Uterus (tissue), 4 donors: ENCODE data around the gene AQP3. TPM values are rescaled to one million over a fixed set of nuclear protein-coding genes. Genes with fewer than 3 reads are reported as not detected.

Source experiments
- DNase-seq, 2 donors: peaks; one replicate each; pipeline ENCODE4 v3.0.0-alpha.2; 2019 to 2020
- H3K27ac ChIP-seq, 2 donors: fragments of 200-600 bp; sonication (generic); 1 replicate in 1 of 2; 2 replicates in 1 of 2; pipeline ENCODE4 v1.5.1; 2016 to 2018
- H3K27me3 ChIP-seq, 2 donors: fragments of 200-600 bp; sonication (generic); one replicate each; pipeline ENCODE4 v1.5.1; 2018 to 2019; ENCODE audit warnings: control low read depth in 1 of 2
- H3K36me3 ChIP-seq, 2 donors: fragments of 200-600 bp; sonication (generic); one replicate each; pipeline ENCODE4 v1.5.1; 2019; ENCODE audit warnings: control low read depth in 1 of 2
- H3K4me1 ChIP-seq, 2 donors: fragments of 200-600 bp; sonication (generic); one replicate each; pipeline ENCODE4 v1.5.1; 2018 to 2019; ENCODE audit warnings: control low read depth in 1 of 2
- H3K4me3 ChIP-seq, 2 donors: fragments of 200-600 bp; sonication (generic); 1 replicate in 1 of 2; 2 replicates in 1 of 2; pipeline ENCODE4 v1.5.1; 2018 to 2019; ENCODE audit warnings: mild to moderate bottlenecking in 1 of 2
- H3K9me3 ChIP-seq, 2 donors: fragments of 200-600 bp; sonication (generic); one replicate each; pipeline ENCODE4 v1.5.1; 2019; ENCODE audit warnings: control low read depth in 1 of 2
- POLR2A ChIP-seq, 2 donors: fragments of 450-650 bp; IDR thresholded peaks; one replicate each; pipeline ENCODE4 v1.6.1; 2016; ENCODE audit warnings: antibody characterized with exemption in 2 of 2, mild to moderate bottlenecking in 1 of 2, moderate library complexity in 1 of 2
- intact Hi-C: fragments of 100-400 bp; cut with DNase I; formaldehyde crosslinking; loops from one replicate; pipeline ENCODE4 v1.15.1; 2023; ENCODE audit warnings: low total_unique reads
- total RNA-seq, 4 donors: library from RNA; depleted of rRNA in 3 of 4; stranded (reverse); fragments of >200 nt in 3 of 4; gene quantifications; one replicate each; pipeline versions ENCODE4 v1.1.0 to v1.2.4, GENCODE V29; 2014 to 2023
- TF ChIP-seq, protein P1 (sequence below), 4 experiments: fragments of 200-600 bp in 2 of 4; fragments of 450-650 bp in 2 of 4; sonication (generic) in 2 of 4; IDR thresholded peaks; one replicate each; pipeline ENCODE4 v1.5.1; 2016 to 2019; ENCODE audit warnings: antibody characterized with exemption in 4 of 4, mild to moderate bottlenecking in 2 of 4, moderate library complexity in 1 of 4
- donor health status: DM: yes; HTN: yes; CAD: no.

AQP3 gene
- total RNA-seq, 4 donors from 2014 or later = 2.8 to 14.4 (median 5.8) TPM; not detected in 1

- intact Hi-C loops = no loop called here
- Histone ChIP-seq H3K27me3 (no peaks in the 10 kb centered on the region), H3K9me3 (no peaks in the 10 kb centered on the region), H3K36me3 (no peaks in the 10 kb centered on the region), H3K4me1 (no peaks in the 10 kb centered on the region), H3K27ac (no peak overlapping the region), H3K4me3 (no peak overlapping the region)
- DNase-seq = no peak
- TF ChIP-seq, protein P1, sequence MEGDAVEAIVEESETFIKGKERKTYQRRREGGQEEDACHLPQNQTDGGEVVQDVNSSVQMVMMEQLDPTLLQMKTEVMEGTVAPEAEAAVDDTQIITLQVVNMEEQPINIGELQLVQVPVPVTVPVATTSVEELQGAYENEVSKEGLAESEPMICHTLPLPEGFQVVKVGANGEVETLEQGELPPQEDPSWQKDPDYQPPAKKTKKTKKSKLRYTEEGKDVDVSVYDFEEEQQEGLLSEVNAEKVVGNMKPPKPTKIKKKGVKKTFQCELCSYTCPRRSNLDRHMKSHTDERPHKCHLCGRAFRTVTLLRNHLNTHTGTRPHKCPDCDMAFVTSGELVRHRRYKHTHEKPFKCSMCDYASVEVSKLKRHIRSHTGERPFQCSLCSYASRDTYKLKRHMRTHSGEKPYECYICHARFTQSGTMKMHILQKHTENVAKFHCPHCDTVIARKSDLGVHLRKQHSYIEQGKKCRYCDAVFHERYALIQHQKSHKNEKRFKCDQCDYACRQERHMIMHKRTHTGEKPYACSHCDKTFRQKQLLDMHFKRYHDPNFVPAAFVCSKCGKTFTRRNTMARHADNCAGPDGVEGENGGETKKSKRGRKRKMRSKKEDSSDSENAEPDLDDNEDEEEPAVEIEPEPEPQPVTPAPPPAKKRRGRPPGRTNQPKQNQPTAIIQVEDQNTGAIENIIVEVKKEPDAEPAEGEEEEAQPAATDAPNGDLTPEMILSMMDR (IDR thresholded peaks at IDR 0.05) = no peak
- no peak for TF ChIP-seq POLR2A (IDR thresholded peaks at IDR 0.05)
Observed at GRCh38 chr9:33463151-33463550, 15.8 kb upstream of the AQP3 start.

- Histone ChIP-seq H3K36me3 (no peaks in the 10 kb centered on the region), H3K4me3 (no peak overlapping the region), H3K9me3 (no peaks in the 10 kb centered on the region), H3K27ac (no peak overlapping the region), H3K27me3 (no peaks in the 10 kb centered on the region), H3K4me1 (no peaks in the 10 kb centered on the region)
- no peak for DNase-seq
- no peak for TF ChIP-seq POLR2A (IDR thresholded peaks at IDR 0.05)
- TF ChIP-seq, protein P1 (IDR thresholded peaks at IDR 0.05) = no peak
- intact Hi-C loops = no loop called here
Observed at GRCh38 chr9:33461492-33461891, 14.1 kb upstream of the AQP3 start.

DNA sequence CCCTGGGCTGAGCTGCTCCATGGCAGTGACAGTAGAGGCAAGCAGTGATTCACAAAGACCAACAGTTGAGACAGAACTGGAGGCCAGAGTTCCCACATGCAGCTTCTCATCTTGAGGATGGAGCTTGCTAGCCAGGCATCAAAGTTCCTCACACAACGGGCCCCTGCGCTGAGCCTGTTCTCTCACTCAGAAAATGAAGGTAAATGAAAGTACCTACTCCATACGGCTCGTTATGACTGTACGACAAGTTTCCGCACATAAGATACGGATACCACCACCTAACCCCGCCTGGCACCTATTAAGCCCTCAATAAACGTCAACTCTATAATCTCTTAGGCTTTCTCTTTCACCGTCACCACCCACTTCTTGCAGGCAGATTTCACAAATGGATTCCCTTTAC is 13.5 kb upstream of the AQP3 start:
- intact Hi-C loops = no loop called here
- Histone ChIP-seq H3K4me3 (no peak overlapping the region), H3K36me3 (no peaks in the 10 kb centered on the region), H3K4me1 (no peaks in the 10 kb centered on the region), H3K27ac (no peak overlapping the region), H3K9me3 (no peaks in the 10 kb centered on the region), H3K27me3 (no peaks in the 10 kb centered on the region)
- DNase-seq = no peak
- TF ChIP-seq, protein P1 (IDR thresholded peaks at IDR 0.05) = no peak
- TF ChIP-seq POLR2A (IDR thresholded peaks at IDR 0.05) = no peak

- Histone ChIP-seq H3K27ac (no peak overlapping the region), H3K9me3 (no peaks in the 10 kb centered on the region), H3K4me3 (no peak overlapping the region), H3K36me3 (no peaks in the 10 kb centered on the region), H3K4me1 (no peaks in the 10 kb centered on the region), H3K27me3 (no peaks in the 10 kb centered on the region)
- TF ChIP-seq, protein P1 (IDR thresholded peaks at IDR 0.05) = no peak
- no peak for TF ChIP-seq POLR2A (IDR thresholded peaks at IDR 0.05)
- intact Hi-C loops = no loop called here
- no peak for DNase-seq
Observed at GRCh38 chr9:33459115-33459514, 11.7 kb upstream of the AQP3 start.

- Histone ChIP-seq H3K27me3 (no peaks in the 10 kb centered on the region), H3K4me3 (no peak overlapping the region), H3K9me3 (no peaks in the 10 kb centered on the region), H3K36me3 (no peaks in the 10 kb centered on the region), H3K4me1 (no peaks in the 10 kb centered on the region), H3K27ac (no peak overlapping the region)
- intact Hi-C loops = no loop called here
- TF ChIP-seq POLR2A (IDR thresholded peaks at IDR 0.05) = no peak
- TF ChIP-seq, protein P1 (IDR thresholded peaks at IDR 0.05) = no peak
- DNase-seq = no peak
Observed at GRCh38 chr9:33458444-33458843, 11.1 kb upstream of the AQP3 start.
